Upper lobe of left lung (tissue), 6 donors: ENCODE measurements around the gene TMIGD3. TPM values are rescaled to one million over a fixed set of nuclear protein-coding genes. Genes with fewer than 3 reads are reported as not detected.
A peak's percentile ranks its signal among the peaks of the same experiment; 100 is the strongest.

Source experiments
- ATAC-seq, 2 donors: fragments of 200-7000 bp; cut with Tn5 transposase; one replicate each; pipeline ENCODE4 v1.9.1; 2022; ENCODE audit warnings: mild to moderate bottlenecking in 2 of 2, moderate library complexity in 2 of 2; ENCODE audit not compliant: low FRiP score in 2 of 2
- DNase-seq, 2 donors: peaks; one replicate each; pipeline ENCODE4 v3.0.0-alpha.2; 2019 to 2020
- H3K27ac ChIP-seq, 4 donors: fragments of 200-600 bp; sonication (generic); one replicate each; pipeline ENCODE4 v1.5.1; 2016 to 2019
- H3K27me3 ChIP-seq, 4 donors: fragments of 200-600 bp; sonication (generic); one replicate each; pipeline ENCODE4 v1.5.1; 2017 to 2019
- H3K36me3 ChIP-seq, 4 donors: fragments of 200-600 bp; sonication (generic); one replicate each; pipeline ENCODE4 v1.5.1; 2016 to 2019
- H3K4me1 ChIP-seq, 4 donors: fragments of 200-600 bp; sonication (generic); one replicate each; pipeline ENCODE4 v1.5.1; 2018 to 2019
- H3K4me3 ChIP-seq, 4 donors: fragments of 200-600 bp; sonication (generic); one replicate each; pipeline ENCODE4 v1.5.1; 2017 to 2019; ENCODE audit warnings: mild to moderate bottlenecking in 2 of 4, moderate library complexity in 1 of 4
- H3K9me3 ChIP-seq, 4 donors: fragments of 200-600 bp; sonication (generic); one replicate each; pipeline ENCODE4 v1.5.1; 2018 to 2019
- CTCF ChIP-seq, 6 experiments: fragments of 450-650 bp in 4 of 6; fragments of 200-600 bp in 2 of 6; sonication (generic) in 2 of 6; IDR thresholded peaks; one replicate each; pipeline ENCODE4 v1.5.1; 2016 to 2019; ENCODE audit warnings: antibody characterized with exemption in 6 of 6
- EP300 ChIP-seq, 4 donors: sonication (generic); formaldehyde crosslinking; IDR thresholded peaks; one replicate each; pipeline ENCODE4 v1.5.1; 2017; ENCODE audit warnings: antibody characterized with exemption in 4 of 4, control low read depth in 2 of 4
- POLR2A ChIP-seq, 4 donors: fragments of 450-650 bp; IDR thresholded peaks; one replicate each; pipeline ENCODE4 v1.5.1; 2016 to 2017; ENCODE audit warnings: antibody characterized with exemption in 4 of 4, mild to moderate bottlenecking in 2 of 4
- POLR2AphosphoS5 ChIP-seq, 2 donors: sonication (generic); formaldehyde crosslinking; IDR thresholded peaks; one replicate each; pipeline ENCODE4 v1.5.1; 2017; ENCODE audit warnings: antibody characterized with exemption in 2 of 2
- WGBS, 2 donors: methylation state at CpG; one replicate each; pipeline ENCODE4 v1.1.5; 2017 to 2018; 5-methylcytosine and 5-hydroxymethylcytosine counted together
- total RNA-seq, 6 donors: library from RNA; depleted of rRNA in 4 of 6; stranded (reverse); fragments of >200 nt in 4 of 6; gene quantifications; one replicate each; pipeline versions ENCODE4 v1.1.0 to v1.2.1, GENCODE V29; 2016 to 2021
- donor health status: DM: no; HTN: no; CAD: no; lungs with moderate emphysema.
- donor health status: DM: no; HTN: yes; CAD: no; lungs with severe emphysema.

Gene TMIGD3
- total RNA-seq, 6 donors from 2014 or later: 2.0 to 36.7 (median 4.6) TPM

DNA sequence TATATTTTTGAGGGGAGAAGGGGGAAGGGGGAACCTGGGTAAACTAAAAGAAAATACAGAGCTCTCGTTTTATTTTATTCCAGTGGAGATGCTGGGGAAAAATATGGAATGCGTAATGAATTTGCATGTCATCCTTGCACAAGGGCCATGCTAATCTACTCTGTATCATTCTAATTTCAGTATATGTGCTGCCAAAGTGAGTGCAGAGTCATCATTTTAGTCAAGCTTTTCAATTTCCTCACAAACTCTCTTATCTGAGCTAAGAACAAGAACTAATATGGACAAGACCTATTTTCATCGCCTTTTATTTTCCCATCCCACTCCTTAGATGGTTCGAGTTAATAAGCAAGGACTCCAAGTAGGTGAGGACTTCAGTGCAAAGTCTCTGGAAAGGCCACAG, 13.2 kb downstream of the TMIGD3 start:
- Histone ChIP-seq H3K36me3 (no peaks in the 10 kb centered on the region), H3K4me1 (peaks cover 0 to 10% (median 4%) of the 10 kb centered on the region in 4 donors), H3K27ac (peak overlapping the region; percentile 67 to 82 (median 80)), H3K4me3 (no peak overlapping the region), H3K9me3 (no peaks in the 10 kb centered on the region), H3K27me3 (no peaks in the 10 kb centered on the region)
- WGBS, 2 donors: 81 to 87% methylated on average over 4 of the region's 4 CpGs
- no peak for TF ChIP-seq POLR2A (IDR thresholded peaks at IDR 0.05)
- no peak for TF ChIP-seq CTCF (IDR thresholded peaks at IDR 0.05)
- DNase-seq (no peak), ATAC-seq (no peak)

- Histone ChIP-seq H3K4me1 (peaks cover 0 to 10% (median 4%) of the 10 kb centered on the region in 4 donors), H3K27ac (peak overlapping the region; percentile 67 to 82 (median 80)), H3K9me3 (no peaks in the 10 kb centered on the region), H3K27me3 (no peaks in the 10 kb centered on the region), H3K4me3 (no peak overlapping the region), H3K36me3 (no peaks in the 10 kb centered on the region)
- TF ChIP-seq EP300 (IDR thresholded peaks at IDR 0.05) (peak in 3 of 4 donors; percentile 65 to 98 (median 75)), POLR2A (IDR thresholded peaks at IDR 0.05) (peak in 1 of 4 donors; percentile 79), CTCF (IDR thresholded peaks at IDR 0.05) (no peak), POLR2AphosphoS5 (IDR thresholded peaks at IDR 0.05) (peak; percentile 85 to 88)
- ATAC-seq (peak; percentile 73 to 86), DNase-seq (peak in 1 of 2 donors; percentile 64)
- 57 to 62% methylated on average over 4 of the region's 4 CpGs for WGBS, 2 donors
Measured at GRCh38 chr1:111489604-111490003, 13.8 kb downstream of the TMIGD3 start.

- Histone ChIP-seq H3K4me3 (no peak overlapping the region), H3K4me1 (peaks cover 0 to 10% (median 4%) of the 10 kb centered on the region in 4 donors), H3K27me3 (no peaks in the 10 kb centered on the region), H3K27ac (peak overlapping the region in 3 of 4 donors; percentile 32 to 82 (median 81)), H3K36me3 (no peaks in the 10 kb centered on the region), H3K9me3 (no peaks in the 10 kb centered on the region)
- 92 to 95% methylated on average over 9 of the region's 9 CpGs for WGBS, 2 donors
- TF ChIP-seq POLR2A (IDR thresholded peaks at IDR 0.05) (peak in 1 of 4 donors; percentile 59), CTCF (IDR thresholded peaks at IDR 0.05) (no peak)
- ATAC-seq: no peak
- no peak for DNase-seq
Measured at GRCh38 chr1:111488669-111489068, 14.8 kb downstream of the TMIGD3 start.

- no peaks in the 10 kb centered on the region for H3K27me3 ChIP-seq
- no peak for DNase-seq
- no peaks in the 10 kb centered on the region for H3K36me3 ChIP-seq
- ATAC-seq: no peak
- no peak overlapping the region for H3K4me3 ChIP-seq
- TF ChIP-seq POLR2AphosphoS5 (IDR thresholded peaks at IDR 0.05) (no peak), CTCF (IDR thresholded peaks at IDR 0.05) (no peak), EP300 (IDR thresholded peaks at IDR 0.05) (no peak), POLR2A (IDR thresholded peaks at IDR 0.05) (no peak)
- 78 to 79% methylated on average over 6 of the region's 6 CpGs for WGBS, 2 donors
- no peaks in the 10 kb centered on the region for H3K9me3 ChIP-seq
- peaks cover 0 to 10% (median 4%) of the 10 kb centered on the region in 4 donors for H3K4me1 ChIP-seq
- peak overlapping the region in 1 of 4 donors; percentile 30 for H3K27ac ChIP-seq
Measured at GRCh38 chr1:111487133-111487532, 16.3 kb downstream of the TMIGD3 start.

GRCh38 chr1:111486431-111486830, 17.0 kb downstream of the TMIGD3 start:
- H3K27me3 ChIP-seq: no peaks in the 10 kb centered on the region
- no peak for ATAC-seq

More at GRCh38 chr1:111486431-111486830, 17.0 kb downstream of the TMIGD3 start:
- no peak overlapping the region for H3K4me3 ChIP-seq
- H3K9me3 ChIP-seq: no peaks in the 10 kb centered on the region
- no peaks in the 10 kb centered on the region for H3K36me3 ChIP-seq
- peaks cover 0 to 15% (median 9%) of the 10 kb centered on the region in 4 donors for H3K4me1 ChIP-seq
- peak overlapping the region in 1 of 4 donors; percentile 30 for H3K27ac ChIP-seq
- 86 to 98% methylated on average over 5 to 7 of the region's 7 CpGs for WGBS, 2 donors
- no peak for DNase-seq
- TF ChIP-seq POLR2A (IDR thresholded peaks at IDR 0.05): no peak
- no peak for TF ChIP-seq EP300 (IDR thresholded peaks at IDR 0.05)
- no peak for TF ChIP-seq POLR2AphosphoS5 (IDR thresholded peaks at IDR 0.05)
- no peak for TF ChIP-seq CTCF (IDR thresholded peaks at IDR 0.05)
